GM19455 (cell line): ENCODE data around the gene NLGN1.
"Not testable (repeated sequence)": the region's sequence is repeated elsewhere in the genome, so short reads cannot be mapped to it uniquely, and the experiment has no call there.

Experiments used
- ATAC-seq: cut with Tn5 transposase; IDR thresholded peaks from one replicate; pipeline ENCODE4 v1.9.1; 2021; ENCODE audit not compliant: unreplicated experiment

NLGN1 gene

DNA sequence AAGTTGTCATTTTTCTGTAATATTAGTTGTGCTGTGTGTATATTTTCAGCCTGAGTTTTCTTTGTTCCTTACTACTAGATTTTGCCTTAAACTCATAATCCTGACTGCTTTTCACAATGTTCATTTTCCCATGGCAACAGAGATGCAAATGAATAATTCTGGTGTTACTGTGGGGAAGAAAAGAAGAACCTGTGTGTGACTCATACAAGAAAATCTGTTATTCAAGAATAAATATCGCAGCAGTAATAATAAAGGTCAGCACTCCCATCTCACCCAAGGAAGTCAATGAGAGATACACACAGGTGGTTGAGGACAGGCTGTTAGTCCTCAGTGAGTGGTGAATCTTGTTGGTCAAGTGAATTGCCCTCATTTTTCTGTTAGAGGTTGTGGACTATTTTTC is 805.0 kb downstream of the NLGN1 start:
- ATAC-seq = no peak

- ATAC-seq = no peak
Measured at GRCh38 chr3:174204765-174205164, 807.2 kb downstream of the NLGN1 start.

GRCh38 chr3:174206607-174207192 is 809.2 kb downstream of the NLGN1 start:
- no peak for ATAC-seq

GRCh38 chr3:174208161-174208560 is 810.6 kb downstream of the NLGN1 start:
- no peak for ATAC-seq

- ATAC-seq = not testable (repeated sequence)
Measured at GRCh38 chr3:174211896-174212295, 814.4 kb downstream of the NLGN1 start.

DNA sequence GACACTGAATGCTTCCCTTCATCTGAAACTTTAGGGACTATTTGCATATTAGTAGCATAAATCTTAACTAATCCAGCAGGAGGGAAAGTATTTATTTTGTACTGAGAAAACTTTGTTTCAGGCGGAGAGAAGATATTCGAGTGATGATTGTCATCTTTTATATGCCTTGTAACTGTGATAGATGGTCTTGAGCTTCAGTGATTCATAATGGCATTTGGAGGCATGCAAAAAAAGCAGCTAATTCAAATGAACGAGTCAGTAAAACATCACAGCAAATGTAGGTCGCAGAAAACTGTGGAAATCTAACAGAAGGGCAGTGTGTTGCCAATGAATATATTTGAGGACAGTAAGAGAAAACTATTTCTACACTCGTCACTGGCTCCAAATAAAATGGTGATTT is 817.9 kb downstream of the NLGN1 start:
- no peak for ATAC-seq

- no peak for ATAC-seq
Measured at GRCh38 chr3:174216019-174216418, 818.5 kb downstream of the NLGN1 start.

GRCh38 chr3:174216946-174217718 is 819.6 kb downstream of the NLGN1 start:
- no peak for ATAC-seq

DNA sequence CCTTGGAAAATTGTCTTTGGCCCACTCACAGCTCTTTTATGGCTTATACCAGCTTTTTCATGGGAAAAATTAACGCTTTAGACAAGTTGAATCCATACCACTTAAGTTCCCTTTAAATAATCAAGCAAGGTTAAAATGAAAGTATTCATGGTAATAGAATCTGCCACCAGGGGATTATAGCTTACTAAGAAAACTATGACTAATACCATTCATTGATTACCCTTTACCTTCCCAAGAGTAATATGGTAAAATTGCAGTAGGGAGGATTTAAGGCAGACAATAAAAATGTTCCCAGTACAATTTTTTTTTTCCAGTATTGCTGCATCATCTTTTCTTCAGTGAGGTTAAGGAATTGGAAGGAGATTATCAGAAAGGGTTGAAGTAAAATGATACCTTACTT is 820.5 kb downstream of the NLGN1 start:
- ATAC-seq = no peak

- ATAC-seq = no peak
Measured at GRCh38 chr3:174219738-174220137, 822.2 kb downstream of the NLGN1 start.

DNA sequence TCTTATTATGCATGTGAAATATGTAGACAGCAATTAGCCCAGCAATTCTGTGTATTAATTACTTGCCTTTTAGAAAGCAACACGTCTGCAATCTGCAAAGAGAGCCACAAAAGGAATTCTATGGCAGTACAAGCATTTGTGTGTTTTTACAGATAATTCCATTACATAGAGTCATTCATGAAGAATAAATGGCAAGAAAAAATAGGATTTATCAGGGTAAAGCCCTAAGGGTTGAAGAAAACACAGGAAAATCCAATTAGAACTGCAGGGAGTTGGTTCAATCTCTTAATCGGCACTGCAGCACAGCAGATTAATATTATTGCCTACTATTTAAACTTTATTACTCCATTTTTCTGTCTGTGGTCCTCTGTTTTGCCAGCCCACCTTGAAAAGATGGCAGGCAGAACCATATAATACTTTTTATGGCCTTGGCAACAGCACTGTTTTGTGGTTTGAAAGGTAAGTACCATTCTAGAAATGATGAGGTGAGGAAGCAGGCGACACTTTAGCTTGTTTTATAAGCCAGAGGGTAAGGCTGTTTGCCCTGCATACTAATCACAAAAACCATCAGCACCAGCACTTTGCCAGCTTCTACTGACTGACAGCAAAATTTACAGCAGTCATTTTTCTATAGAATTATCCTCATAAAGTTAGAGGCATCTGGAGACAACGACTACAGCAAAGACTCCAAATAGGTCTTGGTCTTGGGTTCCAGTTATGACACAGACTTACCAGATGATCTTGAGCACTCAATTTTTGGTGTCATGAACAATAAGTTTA is 823.4 kb downstream of the NLGN1 start:
- no peak for ATAC-seq

GRCh38 chr3:174223042-174223441 is 825.5 kb downstream of the NLGN1 start:
- ATAC-seq = no peak

- no peak for ATAC-seq
Measured at GRCh38 chr3:174223626-174224025, 826.1 kb downstream of the NLGN1 start.

GRCh38 chr3:174229916-174230315 is 832.4 kb downstream of the NLGN1 start:
- no peak for ATAC-seq

DNA sequence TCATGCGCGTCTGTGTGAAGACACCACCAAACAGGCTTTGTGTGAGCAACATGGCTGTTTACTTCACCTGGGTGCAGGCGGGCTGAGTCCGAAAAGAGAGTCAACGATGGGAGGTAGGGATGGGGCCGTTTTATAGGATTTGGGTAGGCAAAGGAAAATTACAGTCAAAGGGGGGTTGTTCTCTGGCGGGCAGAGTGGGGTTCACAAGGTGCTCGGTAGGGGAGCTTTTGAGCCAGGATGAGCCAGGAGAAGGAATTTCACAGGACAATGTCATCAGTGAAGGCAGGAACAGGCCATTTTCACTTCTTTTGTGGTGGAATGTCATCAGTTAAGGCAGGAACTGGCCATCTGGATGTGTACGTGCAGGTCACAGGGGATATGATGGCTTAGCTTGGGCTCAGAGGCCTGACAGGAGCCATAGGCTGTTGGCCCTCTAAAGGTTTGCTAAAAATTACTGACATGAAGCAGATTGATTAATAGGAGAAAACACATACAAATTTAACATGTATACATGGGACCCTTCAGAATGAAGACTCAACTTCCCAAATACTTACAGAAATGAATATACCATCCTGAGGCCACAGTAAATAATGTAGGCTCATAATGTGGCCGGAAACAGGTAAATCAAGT is 834.6 kb downstream of the NLGN1 start:
- ATAC-seq = not testable (repeated sequence)

DNA sequence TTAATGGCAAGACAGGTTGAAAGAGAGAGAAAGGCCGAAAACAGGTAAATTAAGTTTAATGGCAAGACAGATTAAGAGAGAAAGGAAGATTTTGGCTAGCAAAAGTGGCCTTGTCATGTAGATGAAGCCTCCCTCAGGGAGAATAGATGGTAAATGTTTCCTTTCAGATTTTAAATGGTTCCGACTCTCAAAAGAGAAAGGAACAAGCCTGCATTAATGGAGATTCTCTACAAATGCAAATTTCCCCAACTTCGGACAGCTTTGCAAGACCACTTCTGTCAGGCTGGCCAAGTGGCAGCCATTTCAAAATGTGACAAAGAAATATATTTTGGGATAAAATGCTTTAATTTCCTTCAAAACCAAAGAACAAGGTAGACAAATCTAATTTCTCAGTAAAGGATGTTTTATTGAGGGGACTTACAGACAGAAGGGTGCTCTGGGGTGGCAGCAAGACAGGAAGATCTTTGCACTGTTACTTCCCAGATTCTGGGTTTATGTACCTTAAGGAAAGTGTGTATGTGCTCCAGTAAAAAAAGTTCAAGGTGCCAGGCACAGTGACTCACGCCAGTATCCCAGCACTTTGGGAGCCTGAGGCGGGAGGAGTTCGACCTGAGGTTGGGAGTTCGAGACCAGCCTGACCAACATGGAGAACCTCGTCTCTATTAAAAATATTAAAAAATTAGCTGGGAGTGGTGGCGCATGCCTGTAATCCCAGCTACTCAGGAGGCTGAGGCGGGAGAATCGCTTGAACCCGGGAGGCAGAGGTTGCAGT is 835.3 kb downstream of the NLGN1 start:
- no peak for ATAC-seq

- ATAC-seq = no peak
Measured at GRCh38 chr3:174233511-174233910, 836.0 kb downstream of the NLGN1 start.

GRCh38 chr3:174242311-174243041 is 844.9 kb downstream of the NLGN1 start:
- no peak for ATAC-seq

- ATAC-seq = no peak
Measured at GRCh38 chr3:174243171-174243570, 845.6 kb downstream of the NLGN1 start.

- no peak for ATAC-seq
Measured at GRCh38 chr3:174247687-174248152, 850.2 kb downstream of the NLGN1 start.
